HG03135 (cell line): ENCODE results near the gene TNFRSF21.
"Not testable (repeated sequence)": the region's sequence is repeated elsewhere in the genome, so short reads cannot be mapped to it uniquely, and the experiment has no call there.

Experiments used
- ATAC-seq: cut with Tn5 transposase; IDR thresholded peaks from one replicate; pipeline ENCODE4 v1.9.1; 2021; ENCODE audit warnings: mild to moderate bottlenecking, moderate library complexity; ENCODE audit not compliant: unreplicated experiment

Gene TNFRSF21

GRCh38 chr6:47323887-47324286, 14.2 kb upstream of the TNFRSF21 start:
- no peak for ATAC-seq

- no peak for ATAC-seq
Measured at GRCh38 chr6:47323321-47323720, 13.6 kb upstream of the TNFRSF21 start.

DNA sequence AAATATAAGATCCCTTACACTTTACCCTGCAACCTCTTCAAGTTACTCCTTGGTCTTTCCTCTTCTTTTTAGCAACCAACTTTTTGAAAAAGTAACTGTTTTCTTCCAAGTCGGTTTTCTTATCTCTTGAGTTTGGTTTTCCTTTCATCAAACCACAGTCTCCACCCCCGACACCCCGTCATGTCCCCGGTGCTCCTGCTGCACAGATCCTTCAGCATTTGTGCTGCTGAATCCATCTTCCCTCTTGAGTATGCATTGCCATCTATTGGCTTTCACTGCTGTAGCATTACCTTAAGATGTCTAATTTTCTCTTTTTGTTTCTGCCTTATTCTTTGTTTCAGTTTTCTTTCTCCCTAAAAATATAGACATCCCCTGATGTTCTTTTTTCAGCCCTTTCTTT, 11.9 kb upstream of the TNFRSF21 start:
- no peak for ATAC-seq

- no peak for ATAC-seq
Measured at GRCh38 chr6:47319867-47320266, 10.2 kb upstream of the TNFRSF21 start.

GRCh38 chr6:47319382-47319781, 9.7 kb upstream of the TNFRSF21 start:
- no peak for ATAC-seq

GRCh38 chr6:47318236-47318989, 8.7 kb upstream of the TNFRSF21 start:
- no peak for ATAC-seq

GRCh38 chr6:47315181-47315580, 5.5 kb upstream of the TNFRSF21 start:
- not testable (repeated sequence) for ATAC-seq

DNA sequence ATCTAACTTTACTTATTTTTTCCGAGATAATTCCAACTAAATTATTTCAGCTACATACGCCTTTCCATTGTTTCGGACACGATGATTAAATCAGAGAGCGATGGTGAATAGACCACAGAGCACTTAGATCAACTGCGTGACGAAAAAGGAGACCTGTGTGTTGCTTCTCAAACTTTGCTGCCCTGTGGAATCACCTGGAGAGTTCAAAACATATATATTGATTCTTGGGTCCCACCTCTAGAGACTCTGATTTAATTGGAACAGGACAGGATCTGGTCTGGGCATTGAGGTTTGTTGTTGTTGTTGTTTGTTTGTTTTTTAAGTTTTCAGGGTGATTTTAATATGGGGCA, 401 bp upstream of the TNFRSF21 start:
- no peak for ATAC-seq

- ATAC-seq, result peak; percentile 9
Measured at GRCh38 chr6:47308552-47309290, 984 bp downstream of the TNFRSF21 start.

- ATAC-seq, result no peak
Measured at GRCh38 chr6:47308198-47308517, 1.5 kb downstream of the TNFRSF21 start.

DNA sequence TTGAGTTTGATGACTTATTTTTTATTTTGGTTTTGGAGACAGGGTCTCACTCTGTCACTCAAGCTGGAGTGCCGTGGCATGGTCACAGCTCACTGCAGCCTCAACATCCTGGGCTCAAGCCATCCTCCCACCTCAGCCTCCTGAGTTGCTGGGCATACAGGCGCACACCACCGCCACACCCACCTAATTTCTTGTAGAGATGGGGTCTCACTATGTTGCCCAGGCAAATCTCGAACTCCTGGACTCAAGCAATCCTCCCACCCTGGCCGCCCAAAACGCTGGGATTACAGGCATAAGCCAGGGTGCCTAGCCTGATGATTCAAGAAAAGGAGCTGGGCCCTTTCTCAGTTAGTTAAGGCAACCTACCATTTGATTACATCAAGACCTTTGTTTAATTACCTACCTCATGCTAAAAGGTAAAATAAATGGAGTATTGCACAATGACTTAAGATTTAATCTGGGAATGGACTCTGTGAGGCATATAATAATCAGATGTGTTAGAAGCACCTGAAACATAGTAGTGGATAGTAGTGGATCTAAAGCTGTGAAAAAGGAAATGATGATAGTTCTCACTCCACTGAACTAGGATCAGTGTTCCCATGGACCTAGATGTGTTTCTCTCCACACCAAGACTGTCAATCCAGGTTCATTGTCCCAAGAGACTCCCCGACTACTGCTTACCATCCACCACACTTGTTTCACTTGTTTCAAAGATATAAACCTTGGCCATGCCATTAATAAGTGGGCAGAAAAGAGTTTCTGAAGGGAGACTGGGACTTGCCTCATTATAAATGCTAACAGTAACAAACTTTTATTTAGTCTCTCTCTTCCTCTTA, 2.1 kb downstream of the TNFRSF21 start:
- no peak for ATAC-seq

DNA sequence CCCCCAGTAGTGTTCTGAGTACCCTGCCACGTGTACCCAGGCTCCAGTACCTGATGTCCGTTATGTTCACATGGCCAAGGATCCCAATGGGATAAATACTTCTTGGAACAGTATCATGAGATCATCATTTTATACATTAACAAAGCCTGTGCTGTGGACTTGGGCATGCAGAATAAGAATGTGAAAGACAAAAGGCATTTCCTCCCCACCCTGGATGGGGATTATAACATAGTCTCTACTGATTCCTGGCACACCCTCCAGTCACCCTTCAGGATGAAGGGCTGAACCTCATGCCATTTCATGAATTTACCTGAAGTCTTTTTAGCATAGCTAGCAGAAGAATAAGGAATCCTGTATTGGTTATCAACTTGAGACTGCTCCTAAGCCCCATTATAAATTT, 2.8 kb downstream of the TNFRSF21 start:
- ATAC-seq, result no peak

DNA sequence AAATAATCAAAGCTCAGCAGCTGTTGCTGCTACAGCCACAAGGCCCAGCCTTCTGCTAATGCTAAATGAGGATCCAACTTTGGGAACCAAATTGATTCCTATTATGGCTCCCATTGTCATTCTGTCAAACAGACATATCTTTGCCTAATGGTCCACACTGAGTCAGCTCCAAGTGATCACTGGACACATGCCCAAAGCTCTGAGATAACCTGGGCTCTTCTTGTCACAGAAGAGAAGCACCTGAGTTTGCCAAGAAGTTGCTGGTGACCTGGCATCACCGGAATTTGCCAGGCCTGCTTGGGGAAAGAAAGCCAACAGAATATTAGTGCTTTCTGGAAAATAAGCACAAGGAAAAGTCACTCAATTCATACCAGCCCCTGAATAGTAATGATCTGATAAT, 5.8 kb downstream of the TNFRSF21 start:
- no peak for ATAC-seq

DNA sequence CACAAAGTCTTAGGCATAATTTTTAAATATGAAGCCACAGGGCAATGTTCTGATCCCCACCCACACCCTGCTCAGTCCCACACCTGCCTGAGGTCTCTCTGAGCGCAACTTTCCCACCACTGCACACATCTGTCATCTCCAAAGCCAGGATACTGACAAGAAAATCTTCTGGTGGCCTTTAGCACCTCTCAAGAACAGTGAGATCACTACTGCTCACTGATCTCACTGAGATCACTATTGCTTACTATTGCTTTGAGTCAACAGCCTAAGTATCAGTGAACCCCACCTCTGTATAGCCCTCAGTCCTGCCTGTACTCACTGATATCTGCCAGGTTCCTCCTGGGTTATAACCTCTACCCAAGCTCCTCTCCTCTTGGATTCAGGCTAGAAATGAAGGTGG, 6.4 kb downstream of the TNFRSF21 start:
- no peak for ATAC-seq

GRCh38 chr6:47302043-47302442, 7.7 kb downstream of the TNFRSF21 start:
- ATAC-seq, result no peak

DNA sequence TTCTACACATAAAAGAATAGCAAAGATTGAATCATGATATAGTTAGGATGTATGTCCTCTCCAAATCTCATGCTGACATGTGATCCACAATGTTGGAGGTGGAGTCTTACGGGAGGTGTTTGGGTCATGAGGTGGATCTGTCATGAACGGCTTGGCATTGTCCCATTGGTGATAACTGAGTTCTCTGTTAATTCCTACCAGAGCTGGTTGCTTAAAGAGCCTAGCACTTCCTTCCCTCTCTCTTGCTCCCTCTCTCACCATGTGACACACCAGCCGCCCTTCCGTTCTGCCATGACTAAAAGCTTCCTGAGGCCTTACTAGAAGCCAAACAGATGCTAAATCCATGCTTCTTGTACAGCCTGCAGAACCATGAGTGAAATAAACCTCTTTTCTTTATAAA, 8.3 kb downstream of the TNFRSF21 start:
- no peak for ATAC-seq

GRCh38 chr6:47300417-47300816, 9.3 kb downstream of the TNFRSF21 start:
- no peak for ATAC-seq

GRCh38 chr6:47299965-47300364, 9.7 kb downstream of the TNFRSF21 start:
- ATAC-seq, result no peak

GRCh38 chr6:47298475-47298874, 11.2 kb downstream of the TNFRSF21 start:
- ATAC-seq, result no peak

DNA sequence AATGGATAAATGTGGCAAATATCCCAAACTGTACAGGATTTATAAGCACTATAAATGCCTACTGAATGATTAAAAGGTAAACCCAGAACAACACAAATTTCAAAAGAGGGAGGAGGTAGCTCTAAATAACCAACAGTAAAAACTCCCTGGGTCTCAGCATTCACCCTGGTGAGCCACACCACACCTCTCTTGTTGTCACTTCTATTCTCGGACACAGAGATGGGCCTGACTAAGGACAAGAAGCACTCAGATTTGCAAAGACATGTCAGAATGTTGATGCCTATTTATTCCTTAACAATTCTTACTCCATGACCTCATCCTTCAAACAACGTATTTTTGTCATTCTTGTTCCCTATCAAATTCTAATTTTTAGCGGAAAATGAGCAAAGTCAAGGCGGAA, 14.7 kb downstream of the TNFRSF21 start:
- no peak for ATAC-seq

- no peak for ATAC-seq
Measured at GRCh38 chr6:47292944-47293343, 16.8 kb downstream of the TNFRSF21 start.

DNA sequence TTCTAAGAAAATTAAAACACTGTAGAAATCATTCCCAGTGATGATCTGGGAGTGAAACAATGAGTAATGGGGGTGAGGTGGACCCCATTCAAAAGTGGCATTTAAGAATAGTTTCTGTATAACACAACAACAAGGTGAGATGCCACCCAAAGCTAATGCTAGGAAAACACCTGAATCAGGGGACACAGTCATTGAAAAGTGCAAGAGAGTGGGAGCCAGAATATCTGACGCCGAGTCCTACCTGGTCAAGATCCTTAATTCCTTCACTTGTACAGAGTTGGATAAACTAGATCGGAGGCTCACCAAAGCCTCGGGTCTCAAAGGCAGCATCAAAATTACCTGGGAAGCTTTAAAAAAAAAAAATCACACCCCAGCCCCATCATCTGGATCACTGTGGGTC, 17.7 kb downstream of the TNFRSF21 start:
- ATAC-seq, result no peak
